Measurements from ENCODE around the gene TAF8. TPM values are rescaled to one million over a fixed set of nuclear protein-coding genes. Genes with fewer than 3 reads are reported as not detected.

Gene TAF8
- total RNA-seq, 1 experiment from 2014 or later, result 20.7 TPM

GRCh38 chr6:42038163-42038562 is 12.2 kb upstream of the TAF8 start:
- ATAC-seq (no peak), DNase-seq (no peak)
- no peak overlapping the region for H3K4me3 ChIP-seq (ENCODE audit: low read length)
- H3K79me2 ChIP-seq (ENCODE audit: low read length), result no peaks in the 10 kb centered on the region
- BruUV-seq (replicated peaks), result no TSS peak
- H3K4me2 ChIP-seq (ENCODE audit: low read length), result no peak overlapping the region
- H3K4me1 ChIP-seq (ENCODE audit: insufficient read depth, low read length), result no peaks in the 10 kb centered on the region
- ChIA-PET POLR2A (ENCODE audit: unreplicated experiment) (no interaction called here), CTCF (no interaction called here)
- no peak overlapping the region for H2AFZ ChIP-seq (ENCODE audit: low read length)
- H4K20me1 ChIP-seq (ENCODE audit: low read length), result no peaks in the 10 kb centered on the region
- H3K27me3 ChIP-seq (ENCODE audit: low read length), result no peaks in the 10 kb centered on the region
- intact Hi-C loops (cut with micrococcal nuclease), result no loop called here
- H3K9ac ChIP-seq (ENCODE audit: low read length), result no peak overlapping the region
- H3K9me2 ChIP-seq (replicated peaks; ENCODE audit: low read length), result no peaks in the 10 kb centered on the region
- H3F3A ChIP-seq (ENCODE audit: low read length, unreplicated experiment), result no peaks in the 10 kb centered on the region
- H3K27ac ChIP-seq (ENCODE audit: low read length), result no peak overlapping the region
- no peaks in the 10 kb centered on the region for H3K36me3 ChIP-seq (ENCODE audit: low read depth, low read length)
- no peaks in the 10 kb centered on the region for H3K9me3 ChIP-seq (ENCODE audit: low read length)
- TF ChIP-seq EZH2 (IDR thresholded peaks at IDR 0.05; ENCODE audit: low read length, unreplicated experiment) (no peak), EZH2phosphoT487 (IDR thresholded peaks at IDR 0.05; ENCODE audit: borderline replicate concordance, low read length) (no peak), CTCF (conservative IDR thresholded peaks at IDR 0.05; ENCODE audit: low read depth, low read length) (no peak)

- H3K4me2 ChIP-seq (ENCODE audit: low read length), result no peak overlapping the region
- H3K9me2 ChIP-seq (replicated peaks; ENCODE audit: low read length), result no peaks in the 10 kb centered on the region
- ATAC-seq, result no peak
- H3K27ac ChIP-seq (ENCODE audit: low read length), result no peak overlapping the region
- H2AFZ ChIP-seq (ENCODE audit: low read length), result no peak overlapping the region
- BruUV-seq (replicated peaks), result no TSS peak
- no peaks in the 10 kb centered on the region for H3K9me3 ChIP-seq (ENCODE audit: low read length)
- peaks cover 2% of the 10 kb centered on the region; the same call in 1 of the 2 replicates for H3K4me1 ChIP-seq (ENCODE audit: insufficient read depth, low read length)
- H3K27me3 ChIP-seq (ENCODE audit: low read length), result no peaks in the 10 kb centered on the region
- H4K20me1 ChIP-seq (ENCODE audit: low read length), result no peaks in the 10 kb centered on the region
- no peak for DNase-seq
- intact Hi-C loops (cut with micrococcal nuclease), result no loop called here
- no peaks in the 10 kb centered on the region for H3F3A ChIP-seq (ENCODE audit: low read length, unreplicated experiment)
- no peaks in the 10 kb centered on the region for H3K36me3 ChIP-seq (ENCODE audit: low read depth, low read length)
- H3K79me2 ChIP-seq (ENCODE audit: low read length), result no peaks in the 10 kb centered on the region
- no peak overlapping the region for H3K9ac ChIP-seq (ENCODE audit: low read length)
- ChIA-PET POLR2A (ENCODE audit: unreplicated experiment) (no interaction called here), CTCF (no interaction called here)
- H3K4me3 ChIP-seq (ENCODE audit: low read length), result no peak overlapping the region
- TF ChIP-seq CTCF (conservative IDR thresholded peaks at IDR 0.05; ENCODE audit: low read depth, low read length) (no peak), EZH2 (IDR thresholded peaks at IDR 0.05; ENCODE audit: low read length, unreplicated experiment) (no peak)
Measured at GRCh38 chr6:42038811-42039408, 11.4 kb upstream of the TAF8 start.

- Histone ChIP-seq H3K9ac (ENCODE audit: low read length) (no peak overlapping the region), H3K4me2 (ENCODE audit: low read length) (no peak overlapping the region), H3K27me3 (ENCODE audit: low read length) (no peaks in the 10 kb centered on the region), H4K20me1 (ENCODE audit: low read length) (no peaks in the 10 kb centered on the region), H3K27ac (ENCODE audit: low read length) (no peak overlapping the region), H3K79me2 (ENCODE audit: low read length) (no peaks in the 10 kb centered on the region), H3K9me3 (ENCODE audit: low read length) (no peaks in the 10 kb centered on the region), H3K4me3 (ENCODE audit: low read length) (no peak overlapping the region), H2AFZ (ENCODE audit: low read length) (no peak overlapping the region), H3K4me1 (ENCODE audit: insufficient read depth, low read length) (peaks cover 13% of the 10 kb centered on the region), H3K9me2 (replicated peaks; ENCODE audit: low read length) (no peaks in the 10 kb centered on the region), H3F3A (ENCODE audit: low read length, unreplicated experiment) (no peaks in the 10 kb centered on the region), H3K36me3 (ENCODE audit: low read depth, low read length) (no peaks in the 10 kb centered on the region)
- TF ChIP-seq CTCF (conservative IDR thresholded peaks at IDR 0.05; ENCODE audit: low read depth, low read length), result no peak
- no peak for TF ChIP-seq EZH2 (IDR thresholded peaks at IDR 0.05; ENCODE audit: low read length, unreplicated experiment)
- no peak for TF ChIP-seq EZH2phosphoT487 (IDR thresholded peaks at IDR 0.05; ENCODE audit: borderline replicate concordance, low read length)
- BruUV-seq (replicated peaks), result no TSS peak
- CTCF ChIA-PET, result no interaction called here
- DNase-seq (no peak), ATAC-seq (no peak)
- intact Hi-C loops (cut with micrococcal nuclease), result no loop called here
- POLR2A ChIA-PET (ENCODE audit: unreplicated experiment), result no interaction called here
Measured at GRCh38 chr6:42040856-42041480, 9.4 kb upstream of the TAF8 start.

Measured in PC-3 (cell line).